ENCODE results near the gene PFDN6. TPM values are rescaled to one million over a fixed set of nuclear protein-coding genes. Genes with fewer than 3 reads are reported as not detected.
A peak's percentile ranks its signal among the peaks of the same experiment; 100 is the strongest.

Gene PFDN6
- total and polyA plus RNA-seq, 2 of the 13 experiments (the other 11 are each of a cell fraction or from before 2014, with no cell fraction given), result 75.5 to 87.0 TPM

- TF ChIP-seq USF2 (IDR thresholded peaks at IDR 0.05; ENCODE audit: low read depth, low read length), result no peak
- TF ChIP-seq USF2 (CRISPR knock-in tag; IDR thresholded peaks at IDR 0.05; ENCODE audit: borderline replicate concordance), result peak; percentile 24; the same call in 1 of the 2 replicates
- TF ChIP-seq TMF1 (CRISPR knock-in tag; IDR thresholded peaks at IDR 0.05; ENCODE audit: low read depth), result peak; percentile 91
- peak; percentile 78 for TF ChIP-seq ZNF574 (CRISPR knock-in tag; IDR thresholded peaks at IDR 0.05)
- no peak for TF ChIP-seq ZNF577 (CRISPR knock-in tag; IDR thresholded peaks at IDR 0.05; ENCODE audit: borderline replicate concordance, low read depth)
- peak; percentile 72; the same call in 1 of the 2 replicates for TF ChIP-seq ZNF367 (CRISPR knock-in tag; IDR thresholded peaks at IDR 0.05; ENCODE audit: borderline replicate concordance)
- TF ChIP-seq RFXANK (CRISPR knock-in tag; IDR thresholded peaks at IDR 0.05), result peak; percentile 88
- peak; percentile 86; the same call in 1 of the 2 replicates for TF ChIP-seq ZNF441 (CRISPR knock-in tag; IDR thresholded peaks at IDR 0.05; ENCODE audit: borderline replicate concordance)
- TF ChIP-seq SALL2 (CRISPR knock-in tag; IDR thresholded peaks at IDR 0.05), result no peak
- no peak for TF ChIP-seq NBN (conservative IDR thresholded peaks at IDR 0.05)
- no peak for TF ChIP-seq RBAK (CRISPR knock-in tag; IDR thresholded peaks at IDR 0.05)
- TF ChIP-seq NCOA2 (CRISPR knock-in tag; IDR thresholded peaks at IDR 0.05), result peak; percentile 45
- no peak for TF ChIP-seq ZNF570 (CRISPR knock-in tag; IDR thresholded peaks at IDR 0.05; ENCODE audit: borderline replicate concordance)
- no peak for TF ChIP-seq FUBP1 (CRISPR knock-in tag; IDR thresholded peaks at IDR 0.05; ENCODE audit: borderline replicate concordance)
- TF ChIP-seq SMARCC2 (IDR thresholded peaks at IDR 0.05), result no peak
- peak; percentile 76 for TF ChIP-seq SRSF1 (optimal IDR thresholded peaks at IDR 0.05; ENCODE audit: low read depth, low read length)
- 0 out of 2 replicates have a peak, but pooled peaks have one; percentile 9 for TF ChIP-seq ZNF704 (CRISPR knock-in tag; IDR thresholded peaks at IDR 0.05; ENCODE audit: borderline replicate concordance)
- TF ChIP-seq ZNF772 (CRISPR knock-in tag; IDR thresholded peaks at IDR 0.05), result peak; percentile 94
- peak; percentile 55; the same call in 1 of the 2 replicates for TF ChIP-seq NFKB2 (CRISPR knock-in tag; IDR thresholded peaks at IDR 0.05; ENCODE audit: borderline replicate concordance)
- TF ChIP-seq ZNF501 (CRISPR knock-in tag; IDR thresholded peaks at IDR 0.05), result peak; percentile 93; the same call in 1 of the 2 replicates
- no peak for TF ChIP-seq ZNF17 (CRISPR knock-in tag; IDR thresholded peaks at IDR 0.05)
- TF ChIP-seq PITX1 (CRISPR knock-in tag; IDR thresholded peaks at IDR 0.05), result peak; percentile 50; the same call in 1 of the 2 replicates
Measured at GRCh38 chr6:33248932-33249731, 40.3 kb upstream of the PFDN6 start (continued).
